LoVo (cell line): Measurements from ENCODE around the gene ZNF618.
A peak's percentile ranks its signal among the peaks of the same experiment; 100 is the strongest.

Source experiments
- DNase-seq: peaks from one replicate; pipeline ENCODE4 v3.0.0-alpha.2; 2016; ENCODE audit warnings: low spot score

ZNF618 gene

DNA sequence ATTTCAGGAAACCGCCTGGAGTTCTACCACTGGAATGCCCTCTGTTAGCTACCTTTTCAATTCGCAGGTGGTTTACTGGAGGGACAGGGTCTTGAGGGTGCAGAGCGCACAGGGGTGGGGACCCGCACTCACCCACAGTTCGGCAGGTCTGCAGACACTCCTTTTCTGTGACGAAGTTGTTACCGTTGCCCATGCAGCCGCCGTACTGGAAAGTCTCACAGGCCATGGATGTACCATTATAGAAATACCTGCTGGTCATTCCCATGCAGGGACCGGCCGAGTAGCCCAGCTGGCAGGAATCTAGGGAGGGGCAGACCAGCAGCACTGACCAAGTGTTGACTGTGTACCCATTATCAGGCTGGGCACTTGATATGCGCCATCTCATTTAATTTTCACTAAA is 185.2 kb downstream of the ZNF618 start:
- DNase-seq: no peak

DNA sequence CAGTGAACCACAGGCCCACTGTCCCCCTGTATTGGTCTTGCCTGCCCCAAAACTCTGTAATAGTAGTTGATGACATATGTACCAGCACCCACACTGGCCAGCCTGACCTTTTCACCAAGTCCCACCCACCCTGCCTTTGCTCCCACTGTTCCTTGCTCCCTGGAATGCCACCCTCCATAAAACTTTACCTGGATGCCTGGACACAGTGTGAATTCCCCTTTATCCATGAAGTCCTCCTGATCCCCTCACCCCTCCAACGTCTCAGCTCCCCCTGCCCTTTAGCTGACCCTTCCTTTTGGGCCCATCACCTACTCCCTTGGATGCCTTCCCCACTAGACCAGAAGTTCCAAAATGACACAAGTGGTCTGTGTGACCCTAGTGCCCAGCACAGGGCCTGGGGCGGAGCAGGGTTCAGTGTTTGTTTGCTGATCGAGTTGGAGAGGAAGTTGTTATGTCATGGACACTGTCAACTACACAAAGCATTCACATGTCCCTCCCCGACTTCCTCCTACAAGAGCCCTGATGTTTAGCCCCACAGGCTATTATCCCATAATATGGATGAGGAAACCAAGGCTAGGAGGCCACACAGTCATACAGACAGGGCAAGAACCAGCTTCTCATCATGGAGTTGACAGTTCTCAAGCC is 185.8 kb downstream of the ZNF618 start:
- DNase-seq: no peak

DNA sequence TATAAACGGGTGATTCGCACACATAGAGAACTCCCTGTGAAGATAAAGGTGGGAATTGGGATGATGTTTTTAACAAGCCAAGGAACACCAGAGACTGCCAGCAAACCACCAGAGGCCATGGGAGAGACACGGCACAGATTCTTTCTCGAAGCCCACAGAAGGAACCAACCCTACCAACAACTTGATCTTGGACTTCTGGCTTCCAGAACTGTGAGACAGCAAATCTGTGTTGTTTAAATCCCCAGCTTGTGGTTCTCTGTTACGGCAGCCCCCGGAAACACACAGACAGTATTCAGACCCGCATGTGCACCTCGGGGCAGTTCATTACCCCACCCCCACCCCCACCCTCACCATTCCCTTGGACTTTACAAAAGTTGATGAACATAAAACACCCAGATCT is 189.2 kb downstream of the ZNF618 start:
- DNase-seq: no peak

DNA sequence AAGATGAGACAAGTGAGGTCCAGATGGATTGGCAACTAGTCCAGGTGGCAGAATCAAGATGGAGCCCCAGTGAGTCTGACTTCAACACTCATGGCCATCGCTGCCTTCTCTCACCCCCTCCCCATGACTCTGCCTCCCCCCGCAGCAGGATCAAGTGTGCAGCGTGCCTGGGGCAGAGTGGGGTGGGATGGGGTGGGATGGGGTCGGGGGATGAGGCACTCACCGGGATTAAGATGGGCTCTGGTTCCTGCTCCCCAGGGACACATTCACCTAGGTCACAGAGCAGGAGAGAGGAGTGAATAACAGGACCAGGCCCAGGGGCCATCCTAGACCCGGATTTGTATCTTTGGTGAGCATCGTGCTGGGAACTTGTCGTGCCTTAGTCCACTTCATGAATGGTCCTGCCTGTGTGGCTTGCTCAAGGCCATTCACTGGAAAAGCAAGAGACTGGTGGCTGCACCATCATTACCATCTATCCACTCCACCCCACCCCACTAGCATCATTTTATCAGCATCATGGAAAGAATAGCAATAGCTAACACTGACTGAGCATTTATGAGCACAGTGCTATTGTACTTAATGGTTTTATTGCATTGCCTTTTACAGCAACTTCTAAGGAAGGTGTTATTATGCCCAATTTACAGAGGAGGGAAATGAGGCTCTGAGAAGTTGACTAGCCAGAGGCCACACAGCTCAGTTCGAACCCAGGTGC is 193.5 kb downstream of the ZNF618 start:
- DNase-seq: no peak

DNA sequence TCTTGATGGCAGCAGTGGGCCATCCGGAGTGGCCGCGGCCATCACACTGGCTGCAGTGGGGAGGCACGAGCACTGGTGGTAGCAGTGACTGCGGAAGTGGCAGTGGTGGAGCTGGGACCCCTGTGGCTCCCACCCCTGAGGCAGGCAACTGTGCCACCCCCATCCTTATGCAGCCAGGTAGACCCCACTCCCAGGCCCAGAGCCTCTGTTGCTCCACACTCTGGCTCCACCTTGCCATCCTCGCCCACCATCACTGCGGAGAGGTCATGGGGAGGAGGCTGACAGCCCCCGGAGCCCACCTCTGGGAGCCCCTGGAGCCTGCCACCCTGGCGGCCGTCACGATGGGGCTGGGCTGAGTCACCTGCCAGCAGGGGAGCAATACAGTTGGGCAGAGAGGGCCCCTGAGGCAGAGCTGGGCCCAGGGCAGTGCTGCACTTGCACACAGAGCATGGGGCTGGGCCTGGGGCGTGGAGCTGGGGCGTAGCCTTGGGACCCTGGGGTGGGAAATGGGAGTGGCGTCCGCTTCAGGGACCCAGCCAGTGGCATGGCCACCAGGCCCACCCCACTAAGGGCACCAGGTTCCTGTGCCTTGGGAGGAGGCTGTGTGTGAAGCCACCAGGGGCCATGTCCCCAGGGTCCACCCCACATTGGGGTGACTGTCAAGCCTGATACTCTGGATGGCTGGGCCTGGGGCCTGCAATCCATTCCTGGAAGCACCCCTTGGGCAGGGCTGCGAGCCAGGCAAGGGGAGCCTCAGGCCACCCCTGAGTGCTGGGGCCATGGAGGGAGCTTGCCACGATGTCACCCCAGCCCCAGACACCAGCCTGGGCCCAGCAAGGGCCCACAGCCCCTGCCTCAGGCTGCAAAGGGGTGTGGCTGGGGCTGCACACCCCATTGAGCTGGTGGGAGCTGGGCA is 194.3 kb downstream of the ZNF618 start:
- no peak for DNase-seq

DNA sequence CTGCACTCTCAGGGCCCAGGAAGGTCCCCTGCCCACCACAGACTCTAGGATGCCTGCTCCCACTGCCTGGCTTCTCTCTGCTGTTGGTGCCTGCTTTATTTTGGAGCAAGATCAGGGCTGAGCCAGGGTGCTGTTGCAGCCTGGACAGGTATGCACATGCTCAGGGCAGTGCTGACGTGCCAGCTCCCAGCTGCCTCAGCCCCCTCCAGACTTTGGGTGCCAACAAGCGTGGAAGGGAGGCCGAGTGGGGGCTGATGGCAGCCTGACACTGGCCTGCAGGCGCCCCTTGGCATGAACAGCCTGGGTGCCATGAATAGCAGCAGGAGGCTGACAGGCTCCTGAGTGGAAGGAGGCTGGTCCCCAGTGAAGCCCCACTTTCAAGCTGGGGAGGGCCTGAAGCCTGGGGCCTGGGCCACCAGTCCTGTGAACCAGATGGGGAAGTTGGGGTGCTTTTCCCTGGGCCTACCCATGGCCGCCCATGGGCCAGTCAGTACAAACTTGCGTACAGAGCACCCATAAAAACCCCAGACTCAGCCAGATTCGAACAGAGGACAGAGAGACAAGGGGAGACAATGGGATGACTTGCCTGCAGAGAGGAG is 195.2 kb downstream of the ZNF618 start:
- no peak for DNase-seq

DNA sequence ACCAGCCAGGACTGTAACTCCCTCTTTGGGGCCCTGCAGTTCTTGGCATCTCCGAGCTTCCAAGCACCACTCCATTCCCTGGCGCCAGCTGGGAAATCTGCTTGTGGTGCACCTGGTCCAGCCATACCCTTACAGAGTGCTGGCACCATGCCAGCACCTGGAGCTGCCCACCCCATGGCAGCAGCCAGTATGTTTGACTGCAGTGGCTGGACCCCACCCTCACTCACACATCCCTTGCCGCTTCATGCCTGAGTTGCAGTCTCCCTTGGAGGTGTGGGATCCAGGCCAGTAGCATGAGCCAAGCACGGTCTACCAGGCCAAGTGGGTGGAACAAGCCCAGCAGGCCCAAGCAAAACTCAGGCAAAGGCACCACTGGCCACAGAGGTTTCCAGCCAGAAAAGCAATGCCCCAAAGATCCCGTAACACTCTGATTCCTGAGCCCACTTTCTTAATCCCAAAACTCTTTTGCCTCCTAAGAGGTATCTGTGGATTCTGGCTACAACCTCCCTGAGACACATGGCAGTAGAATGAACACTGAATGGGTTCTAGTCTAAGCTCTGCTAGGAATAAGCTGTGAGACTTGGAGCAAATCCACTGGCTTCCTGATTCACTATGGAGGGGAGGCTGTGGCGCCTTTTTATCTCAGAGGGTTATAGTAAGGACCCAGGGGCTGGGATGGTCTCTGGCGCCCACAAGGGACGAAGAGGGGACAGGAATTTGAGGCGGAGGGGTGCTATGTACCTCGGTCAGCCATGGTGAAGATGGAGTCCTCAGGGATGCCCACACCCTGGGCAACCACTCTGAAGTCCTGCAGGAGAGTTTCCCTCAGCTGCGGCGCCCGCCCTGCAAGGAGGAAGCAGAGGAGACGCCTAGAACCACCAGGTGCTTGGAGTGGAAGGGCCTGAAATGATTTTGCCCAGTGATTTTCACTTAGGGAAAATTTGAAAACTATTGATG is 196.4 kb downstream of the ZNF618 start:
- DNase-seq: no peak

DNA sequence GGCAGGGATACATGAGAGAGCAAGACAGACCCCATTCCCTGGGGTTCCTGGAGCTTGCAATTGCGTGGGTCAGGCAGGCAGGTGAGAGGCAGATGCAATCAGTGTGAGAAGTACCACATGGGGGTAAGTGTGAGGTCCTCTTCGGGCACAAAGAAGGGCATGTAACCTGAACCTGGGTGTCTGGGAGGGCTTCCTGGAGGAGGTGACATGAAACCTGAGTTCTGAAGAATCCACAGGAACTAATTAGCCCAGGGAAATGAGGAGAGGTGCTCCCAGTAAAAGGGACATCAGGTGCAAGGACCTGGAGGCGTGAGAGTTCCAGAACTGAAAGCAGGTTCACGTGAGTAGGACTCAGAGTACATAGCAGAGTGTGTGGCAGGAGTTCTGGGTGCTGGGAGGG is 199.5 kb downstream of the ZNF618 start:
- DNase-seq: no peak

DNA sequence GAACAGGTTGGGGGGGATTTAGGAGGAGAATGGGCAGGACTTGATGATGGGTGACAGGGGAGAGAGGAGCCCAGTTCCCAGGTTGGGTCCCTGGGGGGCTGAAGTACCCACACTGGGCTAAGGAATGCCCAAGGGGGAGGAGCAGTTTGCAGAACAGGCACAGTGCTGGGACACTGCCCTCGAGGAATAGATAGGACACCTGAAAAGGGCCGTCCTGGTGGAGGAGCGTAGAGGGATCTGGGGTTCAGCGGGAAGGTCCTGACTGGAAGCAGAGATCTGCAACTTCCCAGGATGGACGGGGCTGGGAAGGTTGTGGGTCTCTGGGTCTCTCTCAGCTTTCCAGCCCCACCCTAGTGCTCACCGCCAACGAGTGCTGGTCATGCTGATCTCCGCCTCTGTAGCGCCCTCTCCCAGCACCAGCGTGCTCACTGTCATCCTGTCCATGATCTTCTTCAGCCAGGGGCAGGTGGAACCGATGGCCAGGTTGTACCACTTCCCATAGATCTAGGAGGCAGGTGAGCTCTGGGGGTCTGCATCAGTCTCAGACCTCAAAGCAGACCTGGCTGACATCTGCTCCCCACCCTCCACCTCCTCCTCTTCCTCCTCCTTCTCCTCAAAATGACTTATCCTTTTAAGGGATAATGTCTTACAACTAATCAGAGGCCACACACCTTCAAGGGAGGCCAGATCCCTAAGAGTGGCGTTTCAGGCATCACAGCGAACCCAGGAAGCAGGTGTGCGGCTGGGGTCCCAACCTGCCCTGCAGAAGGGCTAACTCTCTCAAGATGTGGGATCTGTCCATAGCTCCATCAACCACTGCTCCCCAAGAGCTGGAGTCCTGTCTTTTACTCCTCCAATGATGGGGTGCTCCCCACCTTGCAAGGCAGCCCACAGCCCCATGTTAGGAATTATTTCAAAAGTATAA is 200.4 kb downstream of the ZNF618 start:
- no peak for DNase-seq

DNA sequence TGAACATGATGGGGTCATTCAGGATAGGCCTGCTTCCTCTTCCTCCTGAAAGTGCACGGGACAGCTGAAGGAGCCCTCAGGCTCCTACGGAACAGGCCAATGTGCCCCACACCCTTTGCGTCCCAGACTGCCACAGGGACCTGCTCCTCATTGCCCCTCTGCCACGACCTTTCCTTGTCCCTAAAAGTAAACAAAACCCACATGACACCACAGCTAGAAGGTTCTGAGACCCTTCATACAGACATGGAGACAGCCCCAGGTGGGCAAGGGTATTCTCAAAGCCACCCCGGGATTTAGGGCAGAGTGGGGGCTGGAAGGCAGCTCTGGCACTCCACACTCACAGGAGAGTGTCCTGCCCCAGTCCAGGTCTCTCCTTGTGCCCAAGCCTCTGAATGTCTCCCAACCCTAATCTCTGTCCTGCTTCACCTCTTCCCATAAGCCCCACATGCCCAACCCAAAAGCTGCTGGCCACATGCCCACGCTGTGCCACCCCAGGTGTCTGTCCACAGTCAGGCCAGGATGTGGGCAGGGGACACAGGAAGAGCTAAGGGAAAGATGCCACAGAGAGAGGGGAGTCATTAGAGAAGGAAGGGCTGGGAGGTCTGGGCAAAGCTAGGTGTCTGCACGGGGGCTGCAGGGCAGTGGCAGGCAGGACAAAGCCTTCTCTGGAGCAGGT is 201.2 kb downstream of the ZNF618 start:
- DNase-seq: no peak

DNA sequence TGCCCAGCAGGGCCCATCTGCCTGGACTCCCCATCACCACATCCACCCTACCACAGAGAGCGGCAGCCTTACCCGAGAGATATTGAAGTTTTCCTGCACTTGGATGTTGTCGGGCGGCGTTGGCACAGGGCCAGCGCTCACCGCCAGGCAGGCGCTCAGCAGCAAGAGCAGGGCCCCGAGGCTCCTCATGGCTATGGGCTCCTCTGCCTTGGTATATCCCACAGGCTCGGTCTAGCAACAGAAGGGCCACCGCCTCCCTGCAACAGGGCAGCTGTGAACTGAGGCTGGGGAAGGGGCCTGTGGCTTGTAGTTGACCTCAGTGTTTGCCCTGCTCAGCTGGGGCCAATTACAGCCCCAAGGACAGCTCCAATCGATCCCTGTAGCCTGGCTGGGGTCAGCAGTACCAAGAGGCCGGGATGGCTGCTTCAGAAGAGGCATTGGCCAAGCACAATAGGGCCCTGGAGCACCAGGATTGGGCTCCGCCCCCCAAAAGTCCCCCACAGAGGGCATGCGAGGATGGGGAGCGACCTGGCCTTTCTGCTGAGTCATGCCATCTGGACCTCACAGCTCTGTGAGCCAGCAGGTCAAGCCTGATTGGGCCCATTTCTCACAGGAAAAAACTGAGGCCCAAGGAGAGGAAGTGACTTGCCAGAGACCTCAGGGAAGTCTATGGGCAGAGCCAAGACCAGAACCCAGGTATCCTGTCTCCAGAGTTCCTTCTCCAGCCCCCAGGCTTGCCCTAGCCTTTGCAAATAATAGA is 202.1 kb downstream of the ZNF618 start, which contains the start of gene AMBP:
Gene AMBP, minus strand, starts transcription at position 280 of the 760 bp plus-strand sequence. Its CDS starts 91 bp downstream, at position 189.
- no peak for DNase-seq

DNA sequence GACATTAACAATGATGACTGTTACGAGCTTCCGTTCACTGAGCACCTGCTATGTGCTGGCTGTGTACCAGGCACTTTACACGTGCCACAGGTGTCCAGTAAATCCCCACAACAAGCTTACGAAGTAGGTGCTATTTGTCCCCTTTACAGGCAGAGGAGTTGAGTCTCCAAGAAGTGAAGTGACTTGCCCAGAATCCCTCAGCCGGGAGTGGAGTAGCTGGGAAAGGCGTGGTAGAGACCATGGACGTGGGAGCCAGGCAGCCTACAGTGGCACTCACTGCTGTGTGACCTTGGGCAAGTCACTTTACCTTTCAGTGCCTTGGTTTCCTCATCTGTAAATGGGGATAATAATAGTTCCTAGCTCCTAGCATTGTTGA is 202.7 kb downstream of the ZNF618 start:
- DNase-seq: no peak

DNA sequence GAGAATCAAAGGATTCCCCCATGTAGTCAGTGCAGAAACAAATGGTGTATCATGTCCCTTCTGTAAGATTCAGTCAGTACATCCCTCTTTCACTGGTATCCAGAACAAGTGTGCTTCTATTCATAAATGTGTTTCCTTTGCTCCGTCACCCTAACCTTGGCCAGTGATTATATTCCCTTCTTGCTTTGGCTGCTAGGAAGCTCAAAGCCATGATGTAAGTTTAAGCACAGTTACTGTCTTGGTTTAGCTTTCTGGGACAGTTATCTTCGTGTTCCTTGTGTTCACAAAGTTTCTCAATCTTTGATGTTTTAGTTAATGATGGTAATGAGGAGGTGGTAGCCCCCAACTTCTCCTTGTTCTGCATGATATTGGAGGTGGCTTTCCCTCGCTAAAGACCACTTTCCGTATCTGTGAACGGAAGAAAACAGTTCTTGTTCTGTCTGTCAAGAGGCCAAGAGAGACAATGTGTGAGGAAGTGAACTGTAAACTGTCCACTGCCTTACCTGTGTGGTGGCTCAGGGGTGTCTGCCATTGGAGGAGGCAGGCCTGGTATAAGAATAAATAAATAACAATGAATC is 204.2 kb downstream of the ZNF618 start:
- DNase-seq: no peak

DNA sequence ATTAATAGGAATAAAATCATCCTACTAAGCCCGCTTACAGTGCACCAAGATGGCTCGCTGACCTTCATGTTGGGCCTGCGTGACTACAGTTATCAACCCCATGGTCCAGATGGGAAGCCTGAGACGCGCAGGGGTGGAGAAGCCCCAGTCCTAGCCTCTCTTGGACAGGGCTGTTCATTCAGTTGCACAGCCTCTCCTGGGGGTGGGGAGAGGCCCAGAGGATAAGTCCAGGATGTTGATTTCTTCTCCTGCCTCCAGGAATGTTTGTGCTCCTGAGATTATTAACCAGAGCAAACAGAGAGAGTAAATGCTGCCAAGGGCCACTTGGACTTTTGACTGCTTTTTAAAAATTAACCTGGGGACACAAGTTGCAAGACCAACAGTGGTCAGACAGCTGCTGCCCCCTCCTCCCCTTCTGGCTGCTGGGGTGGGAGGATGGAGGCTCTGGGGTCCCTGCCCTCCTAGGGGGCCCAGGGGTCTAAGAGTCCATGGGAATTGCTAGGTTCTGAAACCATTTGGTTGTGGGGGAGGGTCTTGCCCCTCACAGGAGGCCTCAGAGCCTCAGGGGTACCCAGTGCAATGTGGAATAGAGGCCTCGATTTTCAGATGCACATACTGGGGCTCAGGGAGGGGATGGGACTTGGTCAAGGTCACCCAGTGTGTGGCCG is 204.8 kb downstream of the ZNF618 start:
- DNase-seq: peak; percentile 68

DNA sequence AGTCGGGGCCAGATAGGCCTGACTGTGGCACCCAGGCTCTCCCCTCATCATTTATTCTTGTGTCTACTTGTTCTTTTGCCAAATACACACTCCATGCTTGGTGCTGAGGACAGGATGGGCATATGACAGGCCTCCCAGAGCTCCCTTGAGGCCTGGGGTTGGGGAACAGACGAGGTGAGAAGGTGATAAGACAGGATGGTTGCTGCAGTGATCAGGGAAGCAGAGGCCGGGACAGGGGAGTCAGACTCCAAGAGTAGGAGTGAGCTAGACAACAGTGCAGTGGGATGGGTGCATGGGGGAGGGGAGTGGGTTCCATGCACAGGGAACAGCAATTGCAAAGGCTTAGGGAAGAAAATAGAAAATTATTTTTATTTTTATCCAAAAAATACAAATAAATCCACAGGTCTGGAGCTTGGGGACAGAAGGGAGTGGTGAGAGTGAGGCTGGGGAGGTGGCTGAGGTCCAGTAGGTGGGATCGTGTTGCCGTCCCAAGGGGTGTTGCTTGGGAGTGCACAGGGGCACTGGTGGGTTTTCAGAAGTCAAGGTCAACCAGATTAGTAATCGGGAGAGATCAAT is 205.4 kb downstream of the ZNF618 start:
- DNase-seq: no peak

DNA sequence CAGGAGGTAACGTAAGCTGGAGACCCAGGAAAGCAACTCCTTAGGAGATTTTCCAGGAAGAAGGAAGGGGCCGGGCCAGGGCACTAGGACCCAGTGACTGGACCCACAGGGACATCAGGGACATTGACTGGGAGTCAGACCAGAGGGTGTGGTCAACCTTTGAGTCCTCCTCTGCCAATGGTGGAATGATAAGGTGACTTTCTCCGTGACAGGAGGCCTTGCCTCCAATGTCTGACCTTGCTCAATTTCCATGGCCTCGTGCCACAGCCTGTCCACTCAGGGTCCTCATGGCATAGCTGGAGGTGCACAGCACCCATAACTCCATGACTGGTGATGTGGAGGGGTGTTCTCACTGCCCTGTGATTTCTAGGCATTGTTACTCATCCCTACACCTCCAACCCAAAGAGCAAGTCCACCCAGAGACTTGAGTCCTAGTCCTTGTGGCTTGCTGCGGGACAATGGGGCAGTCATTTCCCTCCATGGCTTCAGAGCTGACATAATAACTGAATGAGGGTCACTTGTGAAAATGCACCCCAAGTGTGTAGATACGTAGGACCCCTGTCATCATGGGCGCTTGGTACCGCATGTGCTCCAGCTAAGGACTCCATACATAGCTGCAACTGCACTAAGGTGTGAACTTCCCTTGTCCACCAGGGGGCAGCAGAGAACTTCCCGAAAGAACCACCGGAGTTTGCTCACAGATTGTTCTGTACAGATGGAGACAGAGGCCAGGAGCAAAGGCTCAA is 206.1 kb downstream of the ZNF618 start:
- peak; percentile 81 for DNase-seq
